Activated gamma-delta T cell treated with Interleukin-2 at 50 U/mL for 16 hours (primary cell): ENCODE measurements around the gene CLCF1.

Experiments used
- DNase-seq: peaks from one replicate; pipeline ENCODE4 v3.0.0-alpha.2; 2020

Gene CLCF1

GRCh38 chr11:67355794-67356386, 17.5 kb downstream of the CLCF1 start:
- DNase-seq = no peak

- DNase-seq = no peak
Observed at GRCh38 chr11:67355023-67355793, 18.2 kb downstream of the CLCF1 start.

- no peak for DNase-seq
Observed at GRCh38 chr11:67354075-67355022, 19.0 kb downstream of the CLCF1 start.

- peak; percentile 97 for DNase-seq
Observed at GRCh38 chr11:67353317-67354074, 19.9 kb downstream of the CLCF1 start, which contains the start of gene POLD4. Gene POLD4 (minus strand): TSS chr11:67353546. CDS start chr11:67353399, 147 bp downstream.

GRCh38 chr11:67352546-67353316, 20.7 kb downstream of the CLCF1 start:
- DNase-seq = peak; percentile 68

GRCh38 chr11:67351275-67352005, 22.0 kb downstream of the CLCF1 start:
- peak; percentile 60 for DNase-seq

- DNase-seq = no peak
Observed at GRCh38 chr11:67349928-67350465, 23.4 kb downstream of the CLCF1 start.

GRCh38 chr11:67349457-67349856, 23.9 kb downstream of the CLCF1 start:
- no peak for DNase-seq

GRCh38 chr11:67349036-67349435, 24.4 kb downstream of the CLCF1 start:
- DNase-seq = no peak

- DNase-seq = no peak
Observed at GRCh38 chr11:67347964-67348749, 25.2 kb downstream of the CLCF1 start.

- DNase-seq = no peak
Observed at GRCh38 chr11:67345920-67346819, 27.2 kb downstream of the CLCF1 start.

GRCh38 chr11:67345247-67345919, 28.0 kb downstream of the CLCF1 start:
- no peak for DNase-seq

- no peak for DNase-seq
Observed at GRCh38 chr11:67344264-67344663, 29.1 kb downstream of the CLCF1 start.

- DNase-seq = no peak
Observed at GRCh38 chr11:67337257-67337656, 36.1 kb downstream of the CLCF1 start.

- DNase-seq = no peak
Observed at GRCh38 chr11:67332081-67332691, 41.2 kb downstream of the CLCF1 start.

GRCh38 chr11:67323526-67323925, 49.9 kb downstream of the CLCF1 start:
- no peak for DNase-seq

GRCh38 chr11:67322049-67322448, 51.3 kb downstream of the CLCF1 start:
- no peak for DNase-seq
